ENCODE data around the gene TMEM86A.
A peak's percentile ranks its signal among the peaks of the same experiment; 100 is the strongest.

Gene TMEM86A

GRCh38 chr11:18699269-18699596 lies 654 bp downstream of the TMEM86A start:
- no peaks in the 10 kb centered on the region for H4K20me1 ChIP-seq (ENCODE audit: insufficient read depth, low read length)
- H2AFZ ChIP-seq (ENCODE audit: low read length) = no peak overlapping the region; the same call in 1 of the 2 replicates
- H3K4me2 ChIP-seq (ENCODE audit: low read length) = peak overlapping the region; percentile 88
- no peaks in the 10 kb centered on the region for H3F3A ChIP-seq (ENCODE audit: insufficient read depth, low read length)
- H3K36me3 ChIP-seq (ENCODE audit: insufficient read depth, low read length) = no peaks in the 10 kb centered on the region
- no peaks in the 10 kb centered on the region for H3K27me3 ChIP-seq (ENCODE audit: insufficient read depth, low read length)
- no peaks in the 10 kb centered on the region for H3K79me2 ChIP-seq (ENCODE audit: insufficient read depth, low read length)
- H3K4me3 ChIP-seq (ENCODE audit: low read depth, low read length, poor library complexity, severe bottlenecking) = peak overlapping the region; percentile 70
- H3K9ac ChIP-seq (ENCODE audit: low read length) = peak overlapping the region; percentile 57
- no peaks in the 10 kb centered on the region for H3K9me3 ChIP-seq (ENCODE audit: low read length)
- H3K4me1 ChIP-seq (ENCODE audit: insufficient read depth, low read length, severe bottlenecking) = peaks cover 10% of the 10 kb centered on the region
- no peak overlapping the region for H3K27ac ChIP-seq (ENCODE audit: low read depth, low read length, poor library complexity, severe bottlenecking)
- TF ChIP-seq EZH2 (IDR thresholded peaks at IDR 0.05; ENCODE audit: borderline replicate concordance, low read length) (no peak), CTCF (IDR thresholded peaks at IDR 0.05; ENCODE audit: low read length) (no peak)
- no peaks in the 10 kb centered on the region for H3K9me2 ChIP-seq (ENCODE audit: low read depth, low read length)

- no peak overlapping the region for H3K4me2 ChIP-seq (ENCODE audit: low read length)
- no peaks in the 10 kb centered on the region for H3K9me3 ChIP-seq (ENCODE audit: low read length)
- no peaks in the 10 kb centered on the region for H3K79me2 ChIP-seq (ENCODE audit: insufficient read depth, low read length)
- no peak overlapping the region for H2AFZ ChIP-seq (ENCODE audit: low read length)
- H3K27ac ChIP-seq (ENCODE audit: low read depth, low read length, poor library complexity, severe bottlenecking) = no peak overlapping the region
- no peaks in the 10 kb centered on the region for H4K20me1 ChIP-seq (ENCODE audit: insufficient read depth, low read length)
- no peak overlapping the region for H3K4me3 ChIP-seq (ENCODE audit: low read depth, low read length, poor library complexity, severe bottlenecking)
- TF ChIP-seq EZH2 (IDR thresholded peaks at IDR 0.05; ENCODE audit: borderline replicate concordance, low read length) (no peak), CTCF (IDR thresholded peaks at IDR 0.05; ENCODE audit: low read length) (no peak)
- no peaks in the 10 kb centered on the region for H3K9me2 ChIP-seq (ENCODE audit: low read depth, low read length)
- H3F3A ChIP-seq (ENCODE audit: insufficient read depth, low read length) = no peaks in the 10 kb centered on the region
- H3K36me3 ChIP-seq (ENCODE audit: insufficient read depth, low read length) = no peaks in the 10 kb centered on the region
- no peaks in the 10 kb centered on the region for H3K27me3 ChIP-seq (ENCODE audit: insufficient read depth, low read length)
- peaks cover 10% of the 10 kb centered on the region for H3K4me1 ChIP-seq (ENCODE audit: insufficient read depth, low read length, severe bottlenecking)
- H3K9ac ChIP-seq (ENCODE audit: low read length) = no peak overlapping the region
These were observed 1.3 kb downstream of the TMEM86A start for GRCh38 chr11:18699848-18700261.

- H3K36me3 ChIP-seq (ENCODE audit: insufficient read depth, low read length) = no peaks in the 10 kb centered on the region
- no peaks in the 10 kb centered on the region for H3K27me3 ChIP-seq (ENCODE audit: insufficient read depth, low read length)
- TF ChIP-seq CTCF (IDR thresholded peaks at IDR 0.05; ENCODE audit: low read length) (no peak), EZH2 (IDR thresholded peaks at IDR 0.05; ENCODE audit: borderline replicate concordance, low read length) (no peak)
- no peaks in the 10 kb centered on the region for H3K79me2 ChIP-seq (ENCODE audit: insufficient read depth, low read length)
- no peak overlapping the region for H3K9ac ChIP-seq (ENCODE audit: low read length)
- no peak overlapping the region for H3K4me2 ChIP-seq (ENCODE audit: low read length)
- H2AFZ ChIP-seq (ENCODE audit: low read length) = no peak overlapping the region
- H3K27ac ChIP-seq (ENCODE audit: low read depth, low read length, poor library complexity, severe bottlenecking) = no peak overlapping the region
- H3F3A ChIP-seq (ENCODE audit: insufficient read depth, low read length) = no peaks in the 10 kb centered on the region
- no peaks in the 10 kb centered on the region for H3K9me2 ChIP-seq (ENCODE audit: low read depth, low read length)
- no peaks in the 10 kb centered on the region for H4K20me1 ChIP-seq (ENCODE audit: insufficient read depth, low read length)
- peaks cover 10% of the 10 kb centered on the region for H3K4me1 ChIP-seq (ENCODE audit: insufficient read depth, low read length, severe bottlenecking)
- no peak overlapping the region for H3K4me3 ChIP-seq (ENCODE audit: low read depth, low read length, poor library complexity, severe bottlenecking)
- no peaks in the 10 kb centered on the region for H3K9me3 ChIP-seq (ENCODE audit: low read length)
These were observed 1.8 kb downstream of the TMEM86A start for GRCh38 chr11:18700375-18700774.
